ENCODE measurements around the gene ACOT11. TPM values are rescaled to one million over a fixed set of nuclear protein-coding genes. Genes with fewer than 3 reads are reported as not detected.

Gene ACOT11
- total RNA-seq, 1 experiment from 2014 or later, result 25.7 TPM

- H3K9me3 ChIP-seq (ENCODE audit: insufficient read depth, low read depth), result no peaks in the 10 kb centered on the region
- ChIA-PET CTCF (interaction anchor here (0.6 kb wide), 2 partner anchors 114 to 307 kb away, joined by 3 to 5 read pairs; no protein-coding TSS in a partner anchor), POLR2A (ENCODE audit: unreplicated experiment) (no interaction called here)
- H3K27ac ChIP-seq, result no peak overlapping the region
- H3K4me1 ChIP-seq (replicated peaks; ENCODE audit: insufficient read depth), result no peaks in the 10 kb centered on the region
- H3K4me3 ChIP-seq, result no peak overlapping the region
- no peaks in the 10 kb centered on the region for H4K20me1 ChIP-seq (ENCODE audit: insufficient read depth)
- no peak overlapping the region for H2AFZ ChIP-seq
- H3K4me2 ChIP-seq, result no peak overlapping the region
- DNase-seq, result no peak
- peaks cover under 1% of the 10 kb centered on the region; the same call in 1 of the 2 replicates for H3F3A ChIP-seq (ENCODE audit: insufficient read depth, low read depth)
- intact Hi-C loops (cut with micrococcal nuclease; ENCODE audit: unreplicated experiment), result no loop called here
- H3K9me2 ChIP-seq (ENCODE audit: insufficient read depth), result no peaks in the 10 kb centered on the region
- no TSS peak for BruUV-seq (replicated peaks)
- no peaks in the 10 kb centered on the region for H3K79me2 ChIP-seq (ENCODE audit: low read depth)
- H3K36me3 ChIP-seq (ENCODE audit: low read depth), result no peaks in the 10 kb centered on the region
- H3K27me3 ChIP-seq (ENCODE audit: insufficient read depth, low read depth), result no peaks in the 10 kb centered on the region
- no peak for TF ChIP-seq CTCF (conservative IDR thresholded peaks at IDR 0.05)
These were observed 1.3 kb downstream of the ACOT11 start for GRCh38 chr1:54549181-54549924.

GRCh38 chr1:54551891-54552290 lies 3.9 kb downstream of the ACOT11 start:
- BruUV-seq (replicated peaks), result no TSS peak
- H4K20me1 ChIP-seq (ENCODE audit: insufficient read depth), result no peaks in the 10 kb centered on the region
- CTCF ChIA-PET, result no interaction called here

GRCh38 chr1:54553602-54554313 lies 5.7 kb downstream of the ACOT11 start:
- H3K9me2 ChIP-seq (ENCODE audit: insufficient read depth), result no peaks in the 10 kb centered on the region
- TF ChIP-seq CTCF (conservative IDR thresholded peaks at IDR 0.05) (no peak), EZH2 (IDR thresholded peaks at IDR 0.05; ENCODE audit: low read depth) (no peak)
- POLR2A ChIA-PET (ENCODE audit: unreplicated experiment), result no interaction called here
- H3K4me2 ChIP-seq, result no peak overlapping the region
- H3K36me3 ChIP-seq (ENCODE audit: low read depth), result no peaks in the 10 kb centered on the region
- no TSS peak for BruUV-seq (replicated peaks)
- no peaks in the 10 kb centered on the region for H3K27me3 ChIP-seq (ENCODE audit: insufficient read depth, low read depth)
- no peak overlapping the region for H3K27ac ChIP-seq
- H3K4me3 ChIP-seq, result no peak overlapping the region
- H4K20me1 ChIP-seq (ENCODE audit: insufficient read depth), result no peaks in the 10 kb centered on the region
- H3K4me1 ChIP-seq (replicated peaks; ENCODE audit: insufficient read depth), result no peaks in the 10 kb centered on the region
- no peaks in the 10 kb centered on the region for H3K79me2 ChIP-seq (ENCODE audit: low read depth)
- no peaks in the 10 kb centered on the region for H3K9me3 ChIP-seq (ENCODE audit: insufficient read depth, low read depth)
- intact Hi-C loops (cut with micrococcal nuclease; ENCODE audit: unreplicated experiment), result no loop called here
- CTCF ChIA-PET, result interaction anchor here (0.7 kb wide), 1 partner anchor 54 kb away, joined by 8 read pairs; no protein-coding TSS in a partner anchor
- H3F3A ChIP-seq (ENCODE audit: insufficient read depth, low read depth), result no peaks in the 10 kb centered on the region
- H2AFZ ChIP-seq, result no peak overlapping the region
- DNase-seq, result no peak

More at GRCh38 chr1:54551891-54552290, 3.9 kb downstream of the ACOT11 start:
- intact Hi-C loops (cut with micrococcal nuclease; ENCODE audit: unreplicated experiment), result no loop called here
- no peak for TF ChIP-seq CTCF (conservative IDR thresholded peaks at IDR 0.05)
- no peak for TF ChIP-seq EZH2 (IDR thresholded peaks at IDR 0.05; ENCODE audit: low read depth)
- H2AFZ ChIP-seq, result no peak overlapping the region
- H3K79me2 ChIP-seq (ENCODE audit: low read depth), result no peaks in the 10 kb centered on the region
- no peaks in the 10 kb centered on the region for H3K9me3 ChIP-seq (ENCODE audit: insufficient read depth, low read depth)
- DNase-seq, result no peak
- H3F3A ChIP-seq (ENCODE audit: insufficient read depth, low read depth), result no peaks in the 10 kb centered on the region
- H3K9me2 ChIP-seq (ENCODE audit: insufficient read depth), result no peaks in the 10 kb centered on the region
- no peaks in the 10 kb centered on the region for H3K27me3 ChIP-seq (ENCODE audit: insufficient read depth, low read depth)
- no peaks in the 10 kb centered on the region for H3K36me3 ChIP-seq (ENCODE audit: low read depth)
- H3K27ac ChIP-seq, result no peak overlapping the region
- no peak overlapping the region for H3K4me2 ChIP-seq
- H3K4me1 ChIP-seq (replicated peaks; ENCODE audit: insufficient read depth), result no peaks in the 10 kb centered on the region
- POLR2A ChIA-PET (ENCODE audit: unreplicated experiment), result no interaction called here
- no peak overlapping the region for H3K4me3 ChIP-seq

Data from PC-9 (cell line).